Adrenal gland (tissue), 5 donors: ENCODE data around the gene NMT1.

Source experiments
- CTCF ChIP-seq, 6 experiments: fragments of 450-650 bp in 4 of 6; fragments of 200-600 bp in 2 of 6; sonication (generic) in 1 of 6; IDR thresholded peaks; 1 replicate in 5 of 6; 2 replicates in 1 of 6; pipeline versions ENCODE4 v1.5.1 to v1.8.0; 2016 to 2021; ENCODE audit warnings: antibody characterized with exemption in 6 of 6, mild to moderate bottlenecking in 2 of 6, moderate library complexity in 1 of 6
- POLR2A ChIP-seq, 2 donors: fragments of 450-650 bp; IDR thresholded peaks; one replicate each; pipeline ENCODE4 v1.6.1; 2017; ENCODE audit warnings: antibody characterized with exemption in 2 of 2, mild to moderate bottlenecking in 2 of 2, moderate library complexity in 1 of 2
- donor health status: DM: no; HTN: no; CAD: no.

- TF ChIP-seq CTCF (IDR thresholded peaks at IDR 0.05) (peak in 3 of 6 experiments; percentile 57 to 61 (median 58)), POLR2A (IDR thresholded peaks at IDR 0.05) (no peak)
These were observed 42.0 kb upstream of the NMT1 start for GRCh38 chr17:45018848-45019711.
